GM19238 (cell line): Measurements from ENCODE around the gene ACVRL1.

Source experiments
- DNase-seq: peaks from one replicate; pipeline ENCODE4 v3.0.0; 2011; ENCODE audit warnings: low spot score; ENCODE audit not compliant: insufficient read length

The ACVRL1 gene

DNA sequence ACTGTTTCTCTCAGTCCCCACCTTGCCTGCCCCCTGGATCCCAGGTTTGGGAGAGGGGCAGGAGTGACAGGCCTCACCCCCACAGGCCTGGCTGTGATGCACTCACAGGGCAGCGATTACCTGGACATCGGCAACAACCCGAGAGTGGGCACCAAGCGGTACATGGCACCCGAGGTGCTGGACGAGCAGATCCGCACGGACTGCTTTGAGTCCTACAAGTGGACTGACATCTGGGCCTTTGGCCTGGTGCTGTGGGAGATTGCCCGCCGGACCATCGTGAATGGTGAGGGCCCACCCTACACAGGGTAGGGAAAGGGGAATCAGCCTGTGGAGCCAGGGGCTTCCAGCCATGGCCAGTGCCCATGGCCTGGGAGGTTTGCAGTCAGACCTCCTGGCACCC lies 8.6 kb downstream of the ACVRL1 start:
- no peak for DNase-seq

DNA sequence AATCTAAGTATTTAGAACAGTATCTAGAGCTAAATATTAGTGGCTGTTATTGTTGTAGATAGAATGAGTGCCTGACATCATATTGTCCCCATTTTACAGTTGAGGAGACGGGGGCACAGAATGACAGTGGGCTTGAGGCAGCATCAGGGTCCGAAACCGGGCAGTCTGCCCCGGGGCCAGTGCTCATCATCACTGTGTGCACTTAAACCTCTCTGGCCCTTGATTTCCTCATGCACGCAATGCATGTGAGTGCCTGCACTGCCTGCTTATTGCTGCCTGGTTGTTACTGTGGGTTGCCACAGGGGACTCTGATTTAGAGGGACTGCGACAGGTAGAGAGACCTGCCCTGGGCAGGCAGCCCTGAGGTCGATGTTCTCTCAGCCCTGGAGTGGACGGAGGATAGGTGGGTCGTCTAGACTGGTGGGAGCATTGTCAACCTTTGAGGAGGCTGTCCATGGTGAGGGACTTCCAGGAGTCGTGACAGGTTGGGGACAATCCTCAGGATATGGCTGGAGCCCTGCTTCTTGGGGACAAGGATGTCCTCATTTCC lies 9.8 kb downstream of the ACVRL1 start:
- DNase-seq = no peak

DNA sequence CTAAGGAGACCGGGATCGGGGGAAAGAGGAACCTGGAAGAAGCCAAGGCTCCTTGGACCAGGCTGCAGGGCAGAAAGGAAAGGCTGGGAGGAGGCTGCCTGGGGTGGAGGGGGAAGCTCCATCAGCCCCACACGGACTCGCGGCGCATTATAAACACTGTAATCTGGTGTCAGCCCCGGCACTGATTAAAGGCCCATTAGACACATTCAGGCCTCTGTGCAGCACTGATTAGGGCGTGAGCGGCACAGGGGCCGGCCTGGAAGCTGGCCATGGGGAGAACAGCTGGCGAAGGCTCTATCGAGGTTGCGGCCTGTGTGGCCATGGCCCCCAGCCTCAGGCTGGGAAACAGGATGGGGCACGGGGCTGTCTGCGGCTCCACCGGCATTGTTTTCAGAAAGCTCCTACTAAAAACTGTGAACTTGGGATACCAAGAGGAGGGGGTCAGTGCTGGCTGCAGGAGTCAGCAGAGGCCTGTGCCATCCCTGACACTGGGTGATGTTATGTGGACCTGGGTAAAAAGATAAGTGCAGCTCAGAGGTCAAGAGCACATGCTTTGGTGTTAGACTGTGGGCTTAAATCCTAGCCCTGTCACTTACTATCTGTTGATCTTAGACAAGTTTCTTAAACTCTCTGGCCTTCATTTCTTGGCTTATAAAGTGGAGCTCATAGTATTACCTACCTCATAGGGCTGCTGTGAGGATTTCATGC lies 10.6 kb downstream of the ACVRL1 start:
- DNase-seq = no peak

DNA sequence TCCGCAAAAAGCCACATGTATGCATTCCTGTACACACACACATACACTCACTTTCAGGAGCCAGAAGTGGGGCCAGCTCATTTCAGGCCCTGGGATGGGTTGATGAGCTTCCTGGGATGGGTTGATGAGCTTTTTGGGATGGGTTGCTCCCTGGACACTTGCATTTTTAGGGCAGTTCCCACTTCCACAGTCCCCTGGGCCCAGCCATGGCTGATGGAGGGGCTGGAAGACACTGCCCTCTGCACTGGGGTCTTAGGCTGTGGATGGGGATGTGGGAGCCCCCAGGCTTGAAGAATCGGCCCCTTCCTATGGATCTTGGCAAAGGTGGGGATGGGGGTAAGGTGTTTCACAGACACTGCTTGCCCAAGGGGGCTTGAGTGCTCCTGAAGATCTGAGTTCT lies 12.7 kb downstream of the ACVRL1 start:
- DNase-seq = no peak

DNA sequence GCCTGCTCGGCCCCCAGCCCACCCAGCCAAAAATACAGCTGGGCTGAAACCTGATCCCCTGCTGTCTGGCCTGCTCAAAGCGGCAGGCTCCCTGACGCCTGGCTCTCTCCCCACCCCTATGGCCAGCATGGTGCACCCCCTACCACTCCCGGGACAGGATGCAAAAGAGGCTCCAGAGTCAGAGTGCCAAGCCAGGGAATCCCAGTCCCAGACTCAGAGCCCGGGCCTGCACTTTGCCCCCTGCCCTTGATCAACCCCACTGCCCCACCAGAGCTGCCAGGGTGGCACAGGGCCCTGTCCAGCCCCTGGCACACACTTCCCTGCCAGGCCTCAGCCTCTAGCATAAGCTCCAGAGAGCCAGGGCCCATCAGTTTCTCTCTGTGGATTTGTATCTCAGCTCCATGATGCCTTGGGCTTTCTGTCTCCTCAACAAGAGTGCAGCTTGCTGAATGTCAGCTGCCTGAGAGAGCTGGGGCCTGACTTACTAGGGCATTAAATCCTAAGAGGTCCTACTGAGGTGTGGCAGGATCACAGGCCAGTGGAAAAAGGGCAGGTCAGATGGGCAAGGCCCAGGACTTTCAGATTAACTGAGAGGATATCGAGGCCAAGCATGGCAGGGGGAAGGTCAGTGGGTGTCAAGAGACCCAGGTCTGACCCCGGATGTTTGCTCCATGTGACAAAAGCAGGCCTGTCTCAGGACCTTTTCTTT lies 13.9 kb downstream of the ACVRL1 start:
- DNase-seq = no peak

DNA sequence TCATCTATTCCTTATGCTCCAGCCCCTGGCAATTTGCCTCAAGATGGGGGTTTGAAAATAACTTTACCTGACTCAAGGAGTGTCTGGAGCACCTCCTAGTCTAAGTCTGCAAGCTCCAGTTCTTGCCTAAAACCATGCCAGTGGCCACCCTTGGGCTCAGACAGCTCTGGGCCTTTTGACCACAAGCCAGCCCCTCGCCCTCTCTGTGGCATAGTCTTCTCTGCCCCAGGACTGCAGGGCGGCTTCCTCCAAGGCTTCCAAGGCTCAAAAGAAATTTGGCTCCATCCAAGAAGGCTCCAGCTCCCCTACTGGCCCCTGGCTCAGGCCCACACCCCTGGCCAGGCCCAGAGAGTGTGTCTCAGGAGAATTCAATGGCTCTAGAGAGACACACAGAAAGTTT lies 14.8 kb downstream of the ACVRL1 start:
- DNase-seq = no peak

DNA sequence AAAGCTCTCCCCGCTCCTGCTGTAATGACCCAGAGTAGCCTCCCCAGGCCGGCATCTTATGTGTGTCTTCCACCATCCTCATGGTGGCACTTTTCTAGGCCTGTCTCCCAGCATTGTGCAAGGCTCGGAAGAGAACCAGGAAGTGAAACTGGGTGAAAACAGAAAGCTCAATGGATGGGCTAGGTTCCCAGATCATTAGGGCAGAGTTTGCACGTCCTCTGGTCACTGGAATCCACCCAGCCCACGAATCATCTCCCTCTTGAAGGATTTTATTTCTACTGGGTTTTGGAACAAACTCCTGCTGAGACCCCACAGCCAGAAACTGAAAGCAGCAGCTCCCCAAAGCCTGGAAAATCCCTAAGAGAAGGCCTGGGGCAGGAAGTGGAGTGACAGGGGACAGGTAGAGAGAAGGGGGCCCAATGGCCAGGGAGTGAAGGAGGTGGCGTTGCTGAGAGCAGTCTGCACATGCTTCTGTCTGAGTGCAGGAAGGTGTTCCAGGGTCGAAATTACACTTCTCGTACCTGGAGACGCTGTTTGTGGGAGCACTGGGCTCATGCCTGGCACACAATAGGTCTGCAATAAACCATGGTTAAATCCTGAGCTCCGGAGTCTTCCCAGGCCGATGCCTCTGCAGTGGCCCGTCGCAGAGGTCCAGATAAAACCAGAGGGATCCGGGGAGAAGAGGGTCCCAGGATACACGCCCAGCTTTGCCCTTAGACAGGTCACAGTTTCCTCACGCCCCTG lies 15.6 kb downstream of the ACVRL1 start:
- no peak for DNase-seq

DNA sequence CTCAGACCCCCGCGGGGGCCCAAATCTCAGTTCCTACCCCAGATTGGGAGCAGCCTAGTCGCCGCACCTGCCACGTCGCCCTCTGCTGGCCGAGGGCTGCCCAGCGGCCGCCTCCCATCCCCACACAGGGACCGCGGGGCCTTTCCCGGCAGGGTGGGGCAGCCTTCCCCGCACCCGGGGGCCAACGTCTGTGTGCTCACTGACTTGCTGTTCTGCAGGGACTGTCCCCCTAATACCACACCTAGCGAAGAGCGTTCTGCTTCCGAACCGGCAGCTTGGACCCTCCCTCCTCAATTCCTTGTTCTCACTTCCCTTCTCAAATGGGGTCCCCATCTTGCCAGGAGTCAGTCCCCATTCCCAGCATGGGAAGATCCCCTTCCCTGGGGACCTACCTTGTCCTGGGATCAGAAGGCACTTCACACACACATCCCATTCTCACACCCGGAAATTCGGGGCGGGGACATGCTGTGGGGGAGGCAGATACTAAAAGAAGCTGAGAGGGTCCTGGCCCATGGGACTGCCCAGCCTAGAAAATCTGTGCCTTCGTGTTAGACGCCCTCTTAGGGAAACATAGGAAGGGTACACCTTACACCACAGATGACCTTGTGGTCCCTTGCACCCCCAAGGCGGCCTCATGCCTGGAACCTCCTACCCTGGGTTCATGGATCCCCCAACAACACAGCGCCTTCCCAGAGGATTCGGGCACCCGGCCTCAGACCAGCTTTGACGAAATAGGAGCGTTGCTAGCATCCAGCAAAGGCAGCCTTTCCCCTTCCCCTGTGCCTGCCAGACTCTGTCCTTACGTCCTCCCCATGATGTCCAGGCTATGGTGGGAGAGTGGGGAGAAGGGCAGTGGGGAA lies 16.4 kb downstream of the ACVRL1 start:
- no peak for DNase-seq

DNA sequence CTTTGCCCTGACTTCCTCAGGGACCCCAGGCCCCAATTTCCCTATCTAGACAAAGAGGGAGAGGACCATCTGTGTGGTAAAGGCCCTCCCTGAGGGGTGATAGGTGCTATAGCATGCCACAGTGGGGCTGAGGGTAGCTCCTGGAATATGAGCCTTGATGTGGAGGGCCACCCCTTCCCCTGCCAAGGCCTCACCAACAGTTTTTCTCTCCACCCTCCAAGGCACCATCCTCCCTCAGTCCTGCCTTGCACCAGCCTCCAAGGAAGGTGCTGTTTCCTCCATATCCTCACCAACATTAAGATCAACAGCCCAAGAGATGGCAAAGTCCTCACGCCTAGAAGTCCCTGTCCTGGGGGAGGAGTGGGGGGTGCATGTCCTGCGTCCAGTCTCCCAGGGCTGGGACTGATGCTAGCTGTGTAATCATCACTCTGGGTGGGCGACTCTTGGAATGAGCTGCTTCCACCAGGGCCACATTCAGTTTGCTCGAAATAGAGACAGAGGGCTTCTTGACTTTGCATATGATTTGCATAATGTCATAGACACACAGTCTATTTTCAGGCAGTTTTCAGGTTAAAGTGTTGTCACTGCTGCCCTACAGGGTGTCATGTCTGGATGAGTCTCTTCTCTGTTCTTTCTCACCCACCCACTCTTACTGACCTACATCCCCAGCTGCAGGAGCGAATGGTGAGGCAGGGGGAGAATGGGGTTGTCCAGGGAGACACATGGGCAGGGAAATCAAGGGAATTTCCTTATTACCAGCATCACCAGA lies 17.4 kb downstream of the ACVRL1 start:
- no peak for DNase-seq

DNA sequence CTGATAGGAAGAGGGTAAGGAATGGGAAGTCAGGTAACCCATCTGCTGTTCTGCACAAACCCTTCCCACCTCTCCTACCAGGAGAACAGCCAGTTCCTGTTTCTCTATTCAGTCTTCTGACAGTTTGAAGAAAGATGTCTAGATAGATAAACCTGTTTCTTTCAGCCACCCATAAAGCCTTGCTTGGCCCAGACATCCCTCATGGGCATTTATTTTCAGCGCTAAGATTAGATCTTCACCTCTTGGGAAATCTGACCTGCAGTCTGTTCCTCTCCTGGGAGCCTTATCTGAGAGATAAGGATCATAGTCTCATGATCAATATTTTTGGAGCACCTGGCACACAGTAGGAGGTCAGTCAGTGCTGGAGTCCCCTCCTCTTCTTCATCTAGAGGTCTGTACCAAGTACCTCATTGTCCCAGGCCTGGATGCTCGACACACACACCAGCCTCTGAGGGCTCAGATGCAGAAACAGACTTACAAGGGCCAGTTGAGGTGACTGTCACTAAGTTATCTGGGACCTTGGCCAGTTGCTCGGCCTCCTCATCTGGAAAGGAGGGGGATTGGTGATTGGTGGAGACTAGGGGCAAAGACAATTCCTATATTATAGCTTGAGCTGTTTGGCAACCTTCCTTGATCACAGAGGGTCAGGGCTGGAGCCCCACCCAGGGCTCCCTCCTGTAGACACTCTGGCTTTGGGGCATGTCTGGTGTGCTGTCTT lies 18.2 kb downstream of the ACVRL1 start:
- DNase-seq = no peak

DNA sequence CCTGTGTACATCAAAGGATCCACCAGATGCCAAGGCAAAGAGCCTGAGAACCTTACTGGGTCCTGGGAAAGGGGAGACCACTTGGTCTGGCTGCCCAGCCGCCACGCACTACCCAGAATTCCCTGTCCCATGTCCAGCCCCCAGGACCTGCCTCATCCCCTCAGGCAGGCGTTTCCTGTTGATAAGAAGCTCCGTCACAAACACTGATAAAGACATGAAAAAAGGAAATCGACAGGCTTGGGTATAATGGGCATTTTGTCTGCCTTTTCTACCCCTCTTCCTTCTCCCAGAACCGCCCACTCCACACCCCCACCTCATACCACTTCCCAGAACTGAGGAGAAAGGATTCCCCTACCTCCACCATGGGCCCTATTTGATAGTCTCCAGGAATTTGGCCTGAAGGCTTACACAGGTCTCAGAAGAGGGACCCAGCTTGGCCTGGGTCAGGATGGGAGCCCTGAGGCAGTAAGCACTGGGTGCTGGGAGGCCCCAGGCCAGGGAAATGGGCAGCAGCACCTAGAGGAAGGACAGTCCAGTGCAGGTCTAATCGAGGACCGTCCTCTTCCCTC lies 18.8 kb downstream of the ACVRL1 start:
- DNase-seq = no peak

DNA sequence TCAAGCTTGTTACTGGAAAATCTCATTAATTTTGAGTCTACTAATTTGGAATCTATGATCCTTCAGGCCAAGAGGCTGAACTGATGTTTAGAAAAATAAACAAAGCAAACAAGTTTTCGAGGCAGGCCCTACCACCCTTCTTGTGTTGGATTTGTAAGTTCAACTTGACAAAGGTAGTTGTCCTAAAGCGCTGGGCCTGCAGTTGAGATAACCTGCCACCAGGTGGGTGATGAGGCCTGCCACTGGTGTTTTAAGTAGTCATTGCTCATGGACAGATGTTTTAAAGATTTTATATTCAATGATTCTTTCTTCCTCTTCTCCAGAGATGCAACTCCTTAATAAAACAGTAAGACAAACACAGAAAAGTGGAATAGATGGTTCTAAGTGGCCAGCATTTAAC lies 19.4 kb downstream of the ACVRL1 start:
- DNase-seq = no peak

DNA sequence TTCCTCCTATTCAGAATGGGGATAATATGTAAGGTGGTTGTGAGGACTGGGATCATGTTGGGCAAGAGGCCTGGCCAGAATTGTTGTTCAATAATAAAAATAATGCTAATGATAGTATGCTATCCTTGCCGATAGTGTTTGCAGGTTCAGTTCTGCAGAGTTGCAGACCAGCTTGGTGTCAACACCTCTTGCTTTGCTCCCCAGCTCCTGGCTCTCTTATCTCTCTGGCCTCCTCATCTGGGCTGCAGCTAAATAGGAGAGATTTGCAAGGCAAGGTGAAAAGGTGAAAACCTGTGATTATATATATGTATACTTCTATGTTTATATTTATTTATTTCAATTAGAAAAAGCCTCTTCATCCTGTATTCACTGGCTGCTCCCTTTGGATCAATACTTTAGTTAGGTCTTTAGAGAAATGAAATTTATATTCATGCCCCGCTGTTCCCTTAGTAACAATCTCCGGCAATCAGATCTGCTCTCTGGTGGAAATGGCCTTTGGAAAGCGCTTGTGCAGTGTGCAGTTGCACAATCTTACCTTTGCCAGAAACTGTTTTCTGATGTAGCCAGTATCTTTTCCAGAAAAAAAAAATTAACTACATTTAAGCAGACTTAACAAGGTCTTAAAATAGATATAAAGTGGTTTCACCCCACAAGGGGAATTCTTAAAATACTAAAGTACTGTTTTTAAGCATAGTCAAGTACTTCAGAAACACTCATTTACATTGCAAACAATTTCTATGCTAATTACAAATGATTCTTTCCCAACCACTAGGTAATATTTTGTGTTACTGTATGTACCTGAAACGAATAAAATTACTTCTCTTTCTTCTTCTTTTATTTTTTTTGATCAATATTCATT lies 25.1 kb downstream of the ACVRL1 start:
- DNase-seq = no peak

DNA sequence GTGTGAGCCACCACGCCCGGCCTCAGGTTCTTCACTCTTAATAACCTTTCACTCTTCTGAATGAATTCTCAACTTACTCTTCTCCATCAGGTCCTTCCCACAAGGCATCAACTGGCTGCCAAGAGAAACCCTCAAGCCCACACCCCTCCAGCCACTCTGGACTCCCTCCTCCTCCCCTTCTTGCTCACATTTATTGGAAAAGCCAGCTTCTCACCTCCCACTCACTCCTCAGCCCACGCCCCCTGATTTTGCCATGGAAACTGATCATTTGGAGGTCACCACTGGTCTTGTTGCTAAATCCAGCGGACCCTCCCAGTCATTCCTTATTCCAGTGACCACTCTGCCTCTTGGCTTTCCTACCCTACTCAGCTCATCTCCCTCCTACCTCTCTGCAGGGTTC lies 26.8 kb downstream of the ACVRL1 start:
- no peak for DNase-seq

DNA sequence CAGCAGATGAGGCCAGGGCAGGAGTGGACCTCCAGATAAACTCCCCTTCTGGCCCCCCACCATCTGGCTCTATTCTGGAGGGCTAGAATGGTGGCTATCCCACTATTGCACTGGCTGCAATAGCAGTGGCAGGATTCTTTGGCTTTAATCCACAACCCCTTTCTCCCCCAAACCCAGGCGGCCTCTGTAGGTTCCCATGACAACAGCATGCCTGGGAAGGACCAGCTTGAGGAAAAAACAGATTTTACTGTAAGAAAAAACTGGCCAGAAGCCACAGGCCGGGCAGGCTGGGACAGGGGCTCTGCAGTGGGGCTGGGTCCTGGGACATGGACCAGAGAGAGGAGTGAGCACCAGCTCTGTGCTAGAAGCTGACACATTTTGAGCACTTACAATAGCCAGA lies 30.6 kb downstream of the ACVRL1 start:
- no peak for DNase-seq

DNA sequence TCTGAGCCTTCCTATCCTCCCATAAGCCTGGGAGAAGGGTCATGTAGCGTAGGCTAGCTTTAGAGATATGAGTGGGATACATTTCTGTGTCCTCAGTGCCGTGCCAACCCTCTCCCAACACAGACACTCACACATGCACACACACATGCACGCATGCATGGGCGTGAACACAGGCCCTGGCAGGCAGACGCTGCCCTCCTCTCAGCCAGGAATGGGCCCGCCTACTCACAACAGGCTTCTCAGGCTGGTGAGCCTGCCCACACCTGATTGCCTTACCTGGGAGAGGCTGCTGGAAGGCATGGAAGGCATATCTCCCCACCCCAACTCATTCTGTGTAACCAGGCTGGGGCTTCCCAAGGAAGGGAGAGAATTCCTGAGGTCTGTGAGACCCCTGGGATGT lies 31.4 kb downstream of the ACVRL1 start:
- no peak for DNase-seq

DNA sequence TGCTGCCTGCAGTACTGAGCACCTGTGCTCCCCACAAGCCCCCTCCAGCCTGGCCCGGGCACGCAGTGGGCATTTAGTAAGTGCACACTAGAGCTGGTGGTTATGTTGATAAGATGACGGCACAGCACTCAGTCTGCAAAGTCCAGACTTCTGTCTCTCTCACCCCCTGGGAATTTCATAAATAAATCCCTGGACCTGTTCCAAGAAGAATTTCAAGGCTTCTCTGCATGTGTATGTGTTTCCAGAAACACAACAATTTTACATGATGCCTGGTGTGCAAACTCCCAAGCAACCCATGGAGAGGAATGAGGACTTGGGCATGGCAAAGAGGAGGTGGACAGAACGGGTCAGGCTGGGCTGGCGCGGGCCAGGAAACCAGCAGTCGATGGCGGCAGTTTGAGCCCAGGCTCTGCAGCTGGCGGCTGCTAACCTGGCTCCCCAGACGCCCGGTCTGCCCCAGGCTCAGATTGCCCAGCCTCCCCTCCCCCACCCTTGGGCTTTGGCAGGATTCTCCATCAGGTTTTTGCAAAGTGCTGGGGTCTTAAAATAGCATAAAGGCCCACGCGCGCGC lies 33.8 kb downstream of the ACVRL1 start:
- DNase-seq = no peak

DNA sequence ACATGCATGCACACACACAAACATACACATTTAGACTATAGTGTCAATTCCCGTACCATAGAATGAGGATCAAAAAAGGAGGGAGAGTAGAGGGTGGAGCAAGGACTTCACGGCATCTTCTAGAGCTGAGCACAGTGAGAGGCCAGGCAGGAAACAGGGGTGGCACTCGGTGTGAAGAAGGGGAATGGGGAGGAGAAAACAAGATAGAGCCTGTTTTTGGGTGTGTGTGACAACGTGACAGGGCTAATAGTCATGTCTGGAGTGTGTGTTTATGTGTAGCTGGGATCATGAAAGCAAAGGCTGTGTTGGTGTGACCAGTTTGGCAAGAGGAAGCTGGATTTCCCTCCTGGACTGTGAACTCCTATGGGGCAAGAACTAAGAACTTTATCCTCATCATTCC lies 34.3 kb downstream of the ACVRL1 start:
- no peak for DNase-seq
